Panc1 (cell line): Measurements from ENCODE around the gene RUNX3. TPM values are rescaled to one million over a fixed set of nuclear protein-coding genes. Genes with fewer than 3 reads are reported as not detected.

Experiments
- ATAC-seq: fragments of 200-7000 bp; cut with Tn5 transposase; 2 replicates; pipeline ENCODE4 v1.9.1; 2020; ENCODE audit warnings: mild to moderate bottlenecking, moderate library complexity
- BruUV-seq: library from RNA; stranded (reverse); fragments of 400-500 nt; replicated peaks from 2 replicates; lab custom pipeline; 2021; lab: Mats Ljungman, UMichigan
- CTCF ChIA-PET: fragments of 300-600 bp; sonication (Branson Sonifier 250); formaldehyde crosslinking; loops from one replicate; lab custom pipeline; 2022; ENCODE audit warnings: antibody characterized with exemption; lab: Charles Lee
- POLR2A ChIA-PET: fragments of 300-600 bp; sonication (Branson Sonifier 250); formaldehyde crosslinking; loops from one replicate; lab custom pipeline; 2022; ENCODE audit warnings: antibody characterized with exemption; lab: Charles Lee
- DNase-seq: peaks from one replicate; pipeline ENCODE4 v3.0.0-alpha.2; 2010; ENCODE audit warnings: low read depth, low spot score
- H3K27ac ChIP-seq: 2 replicates; pipeline ENCODE4 v1.5.1; 2011; ENCODE audit warnings: mild to moderate bottlenecking, low read length, inconsistent platforms
- H3K27me3 ChIP-seq: fragments of 200-500 bp; sonication (Bioruptor generic); 2 replicates; pipeline ENCODE4 v1.6.0; 2014; ENCODE audit warnings: low read length, inconsistent platforms; ENCODE audit not compliant: control insufficient read depth, insufficient read depth
- H3K36me3 ChIP-seq: fragments of 200-500 bp; sonication (Bioruptor generic); 2 replicates; pipeline ENCODE4 v1.5.1; 2014; ENCODE audit warnings: inconsistent platforms, mild to moderate bottlenecking, low read length, moderate library complexity; ENCODE audit not compliant: control insufficient read depth, insufficient read depth
- H3K4me1 ChIP-seq: 2 replicates; pipeline ENCODE4 v1.5.1; 2011; ENCODE audit warnings: inconsistent platforms, mild to moderate bottlenecking, low read length, moderate library complexity; ENCODE audit not compliant: control insufficient read depth, insufficient read depth
- H3K4me3 ChIP-seq, 2 experiments: 2 replicates each; pipeline ENCODE4 v1.5.1; 2011 to 2012; ENCODE audit warnings: low read depth in 2 of 2, low read length in 2 of 2, mild to moderate bottlenecking in 2 of 2, inconsistent platforms in 1 of 2, moderate library complexity in 1 of 2
- H3K9me3 ChIP-seq: fragments of 200-500 bp; sonication (Bioruptor generic); 2 replicates; pipeline ENCODE4 v1.5.1; 2014; ENCODE audit warnings: low read depth, mild to moderate bottlenecking, inconsistent platforms, low read length, moderate library complexity; ENCODE audit not compliant: control insufficient read depth, insufficient read depth
- CTCF ChIP-seq: fragments of 450-650 bp; IDR thresholded peaks from 2 replicates; pipeline ENCODE4 v1.5.1; 2017; ENCODE audit warnings: mild to moderate bottlenecking
- POLR2AphosphoS5 ChIP-seq: IDR thresholded peaks from 2 replicates; pipeline ENCODE4 v1.6.1; 2012; ENCODE audit warnings: mild to moderate bottlenecking, low read depth, low read length, moderate library complexity
- REST ChIP-seq, 2 experiments: IDR thresholded peaks; 2 replicates each; pipeline ENCODE4 v1.6.1; 2011 to 2012; ENCODE audit warnings: low read depth in 2 of 2, control low read depth in 1 of 2, low read length in 1 of 2, mild to moderate bottlenecking in 1 of 2, moderate library complexity in 1 of 2; ENCODE audit not compliant: insufficient read depth in 1 of 2
- SIN3A ChIP-seq: IDR thresholded peaks from 2 replicates; pipeline ENCODE4 v1.6.1; 2012; ENCODE audit warnings: low read depth, mild to moderate bottlenecking, low read length, moderate library complexity, borderline replicate concordance; ENCODE audit not compliant: insufficient read depth
- TCF7L2 ChIP-seq: IDR thresholded peaks from 2 replicates; pipeline ENCODE4 v1.6.1; 2011; ENCODE audit warnings: mild to moderate bottlenecking, low read depth, low read length, inconsistent platforms
- in situ Hi-C: cut with HindIII; loops from 2 replicates; pipeline ENCODE4 v1.10.0; 2016; ENCODE audit warnings: low sequenced_read_pairs, low pct_unique_long_range_greater_than_20kb
- intact Hi-C: fragments of 100-400 bp; cut with micrococcal nuclease; formaldehyde crosslinking; loops from one replicate; pipeline ENCODE4 v1.10.0; 2022; ENCODE audit not compliant: unreplicated experiment
- total RNA-seq: library from RNA; stranded (reverse); gene quantifications from one replicate; pipeline ENCODE4 v1.2.1, GENCODE V29; 2021; ENCODE audit not compliant: unreplicated experiment

The RUNX3 gene
- total RNA-seq, 1 experiment from 2014 or later: 0.10 TPM

- no peak for ATAC-seq
- H3K4me1 ChIP-seq: peaks cover 3% of the 10 kb centered on the region; the same call in 1 of the 2 replicates
- no peak for DNase-seq
- H3K4me3 ChIP-seq: no peak overlapping the region
- BruUV-seq: no TSS peak
- intact Hi-C loops (no loop called here), in situ Hi-C loops (no loop called here)
- no peaks in the 10 kb centered on the region for H3K27me3 ChIP-seq
- H3K27ac ChIP-seq: no peak overlapping the region
- H3K36me3 ChIP-seq: no peaks in the 10 kb centered on the region
- ChIA-PET CTCF (interaction anchor here (0.6 to 1.3 kb wide), 3 partner anchors 10 to 258 kb away, joined by 4 to 11 read pairs (median 11); no protein-coding TSS in a partner anchor), POLR2A (no interaction called here)
- H3K9me3 ChIP-seq: no peaks in the 10 kb centered on the region
- TF ChIP-seq SIN3A (no peak), POLR2AphosphoS5 (no peak), REST (IDR thresholded peaks at IDR 0.05; ENCODE audit: insufficient read depth in 1 of 2, low read depth in 2 of 2, low read length in 1 of 2) (no peak), TCF7L2 (no peak), CTCF (no peak)
Observed at GRCh38 chr1:24850328-24850920, 79.7 kb downstream of the RUNX3 start.

- Histone ChIP-seq H3K27me3 (no peaks in the 10 kb centered on the region), H3K4me3 (no peak overlapping the region), H3K9me3 (no peaks in the 10 kb centered on the region), H3K4me1 (peaks cover 3% of the 10 kb centered on the region; the same call in 1 of the 2 replicates), H3K27ac (no peak overlapping the region), H3K36me3 (no peaks in the 10 kb centered on the region)
- intact Hi-C loops (loop anchor here (2.0 to 5.0 kb wide), 2 partner anchors 251 to 358 kb away; no protein-coding TSS in a partner anchor), in situ Hi-C loops (no loop called here)
- DNase-seq (peak; percentile 38), ATAC-seq (peak; percentile 56)
- ChIA-PET CTCF (interaction anchor here (0.6 to 1.1 kb wide), 5 partner anchors 78 to 442 kb away, joined by 4 to 21 read pairs (median 11); no protein-coding TSS in a partner anchor), POLR2A (no interaction called here)
- no TSS peak for BruUV-seq
- TF ChIP-seq CTCF: peak; percentile 82
- no peak for TF ChIP-seq REST (IDR thresholded peaks at IDR 0.05; ENCODE audit: insufficient read depth in 1 of 2, low read depth in 2 of 2, low read length in 1 of 2)
- TF ChIP-seq TCF7L2: no peak
Observed at GRCh38 chr1:24849672-24850295, 80.3 kb downstream of the RUNX3 start.
